Medulla oblongata (tissue), 1 donor: ENCODE data around the gene CRNKL1.

Experiments used
- DNase-seq: peaks from one replicate; pipeline ENCODE4 v3.0.0-alpha.2; 2015; ENCODE audit errors: extremely low spot score

CRNKL1 gene

GRCh38 chr20:20052074-20052970, at the start of gene CRNKL1, which contains the start of gene CFAP61:
CRNKL1 (minus strand) TSS chr20:20052466; CDS start chr20:20052342, 124 bp downstream.
CFAP61 (plus strand) TSS chr20:20052532; CDS start chr20:20056654, 4,122 bp downstream.
- DNase-seq: peak; percentile 98

- no peak for DNase-seq
Measured at GRCh38 chr20:20100881-20101280, 48.6 kb upstream of the CRNKL1 start.

GRCh38 chr20:20096421-20096820, 44.2 kb upstream of the CRNKL1 start:
- DNase-seq: peak; percentile 37

GRCh38 chr20:20095114-20095872, 43.0 kb upstream of the CRNKL1 start:
- no peak for DNase-seq

GRCh38 chr20:20094410-20094809, 42.1 kb upstream of the CRNKL1 start:
- no peak for DNase-seq

- no peak for DNase-seq
Measured at GRCh38 chr20:20092827-20093226, 40.6 kb upstream of the CRNKL1 start.

- DNase-seq: no peak
Measured at GRCh38 chr20:20089939-20090338, 37.7 kb upstream of the CRNKL1 start.

GRCh38 chr20:20089018-20089417, 36.8 kb upstream of the CRNKL1 start:
- no peak for DNase-seq

GRCh38 chr20:20085812-20086211, 33.5 kb upstream of the CRNKL1 start:
- DNase-seq: peak; percentile 20

GRCh38 chr20:20085071-20085470, 32.8 kb upstream of the CRNKL1 start:
- peak; percentile 56 for DNase-seq

- no peak for DNase-seq
Measured at GRCh38 chr20:20084296-20084752, 32.1 kb upstream of the CRNKL1 start.

- peak; percentile 59 for DNase-seq
Measured at GRCh38 chr20:20083807-20084206, 31.5 kb upstream of the CRNKL1 start.

- DNase-seq: no peak
Measured at GRCh38 chr20:20079102-20079784, 27.0 kb upstream of the CRNKL1 start.

GRCh38 chr20:20078041-20078440, 25.8 kb upstream of the CRNKL1 start:
- no peak for DNase-seq

- peak; percentile 88 for DNase-seq
Measured at GRCh38 chr20:20076297-20077065, 24.2 kb upstream of the CRNKL1 start.

- DNase-seq: no peak
Measured at GRCh38 chr20:20075032-20075431, 22.8 kb upstream of the CRNKL1 start.

- peak; percentile 21 for DNase-seq
Measured at GRCh38 chr20:20073801-20074371, 21.6 kb upstream of the CRNKL1 start.

- no peak for DNase-seq
Measured at GRCh38 chr20:20070871-20071726, 18.8 kb upstream of the CRNKL1 start.

GRCh38 chr20:20065361-20065760, 13.1 kb upstream of the CRNKL1 start:
- DNase-seq: no peak
